GM13976 (cell line): ENCODE data around the gene SKA3.
"Not testable (repeated sequence)": the region's sequence is repeated elsewhere in the genome, so short reads cannot be mapped to it uniquely, and the experiment has no call there.

Experiments used
- DNase-seq: peaks from one replicate; pipeline ENCODE4 v3.0.0; 2012; ENCODE audit warnings: low spot score
- in situ Hi-C: fragments of 300-500 bp; cut with MboI; formaldehyde crosslinking; loops from one replicate; pipeline ENCODE4 v1.12.0; 2022; ENCODE audit warnings: low sequenced_read_pairs, mixed read lengths, inconsistent platforms; ENCODE audit not compliant: unreplicated experiment
- TF ChIP-seq, protein P1 (sequence below): IDR thresholded peaks from 2 replicates; pipeline ENCODE4 v1.5.1; 2012; ENCODE audit warnings: borderline replicate concordance, mild to moderate bottlenecking; ENCODE audit not compliant: insufficient read depth; ENCODE audit errors: extremely low read depth, missing control alignments, control extremely low read depth

Gene SKA3

DNA sequence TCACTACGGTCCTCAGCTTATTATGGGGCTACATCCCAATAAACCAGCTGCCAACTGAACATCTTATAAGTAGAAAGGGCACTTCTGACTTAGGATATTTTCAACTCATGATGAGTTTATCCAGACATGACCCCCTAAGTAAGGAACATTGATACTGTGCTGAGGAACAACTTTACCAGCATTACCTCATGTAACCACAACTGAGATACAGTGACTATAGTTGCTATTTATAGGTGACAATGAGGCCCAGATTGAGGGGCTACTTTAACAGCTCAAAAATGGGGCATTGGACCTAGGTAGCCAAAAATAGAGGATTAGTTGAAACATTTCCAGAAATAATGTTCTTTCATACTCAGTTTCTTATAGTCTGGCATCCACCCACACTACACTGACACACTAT lies 26.8 kb downstream of the SKA3 start:
- peak; percentile 29 for DNase-seq
- TF ChIP-seq, protein P1, sequence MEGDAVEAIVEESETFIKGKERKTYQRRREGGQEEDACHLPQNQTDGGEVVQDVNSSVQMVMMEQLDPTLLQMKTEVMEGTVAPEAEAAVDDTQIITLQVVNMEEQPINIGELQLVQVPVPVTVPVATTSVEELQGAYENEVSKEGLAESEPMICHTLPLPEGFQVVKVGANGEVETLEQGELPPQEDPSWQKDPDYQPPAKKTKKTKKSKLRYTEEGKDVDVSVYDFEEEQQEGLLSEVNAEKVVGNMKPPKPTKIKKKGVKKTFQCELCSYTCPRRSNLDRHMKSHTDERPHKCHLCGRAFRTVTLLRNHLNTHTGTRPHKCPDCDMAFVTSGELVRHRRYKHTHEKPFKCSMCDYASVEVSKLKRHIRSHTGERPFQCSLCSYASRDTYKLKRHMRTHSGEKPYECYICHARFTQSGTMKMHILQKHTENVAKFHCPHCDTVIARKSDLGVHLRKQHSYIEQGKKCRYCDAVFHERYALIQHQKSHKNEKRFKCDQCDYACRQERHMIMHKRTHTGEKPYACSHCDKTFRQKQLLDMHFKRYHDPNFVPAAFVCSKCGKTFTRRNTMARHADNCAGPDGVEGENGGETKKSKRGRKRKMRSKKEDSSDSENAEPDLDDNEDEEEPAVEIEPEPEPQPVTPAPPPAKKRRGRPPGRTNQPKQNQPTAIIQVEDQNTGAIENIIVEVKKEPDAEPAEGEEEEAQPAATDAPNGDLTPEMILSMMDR = no peak
- in situ Hi-C loops = no loop called here

DNA sequence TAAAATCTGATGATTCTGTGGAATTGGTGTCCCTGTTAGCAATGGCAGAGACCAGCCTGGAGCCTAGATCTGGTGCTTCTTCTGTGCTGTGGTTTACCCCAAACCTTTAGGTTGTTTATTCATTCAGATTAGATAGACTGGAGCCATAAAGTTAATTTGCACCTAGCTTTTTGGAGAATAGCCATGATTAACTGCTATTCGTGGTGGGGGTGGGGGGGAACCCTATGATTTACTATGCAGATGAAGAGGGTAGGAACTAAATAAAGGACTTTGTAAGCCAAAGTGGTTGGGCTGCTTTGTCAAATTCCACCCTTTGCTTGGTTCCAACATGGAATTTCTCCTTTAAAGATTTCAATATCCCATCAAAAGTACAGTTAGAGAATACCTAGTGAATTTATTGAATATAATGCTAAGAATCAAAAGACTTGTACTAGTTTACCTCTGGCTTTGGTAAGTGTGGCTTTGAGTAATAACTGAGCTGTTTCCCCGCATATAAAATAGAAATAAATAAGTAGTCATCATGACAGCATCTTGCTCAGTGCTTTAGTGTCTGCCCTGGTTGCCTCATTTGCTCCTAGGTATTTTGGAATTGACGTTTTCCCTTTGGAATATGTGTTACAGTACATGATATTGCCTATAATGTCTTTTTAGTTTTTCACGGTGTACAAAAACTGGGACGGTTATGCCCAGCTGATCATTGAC lies 27.6 kb downstream of the SKA3 start:
- no peak for DNase-seq
- TF ChIP-seq, protein P1 = no peak
- in situ Hi-C loops = no loop called here

DNA sequence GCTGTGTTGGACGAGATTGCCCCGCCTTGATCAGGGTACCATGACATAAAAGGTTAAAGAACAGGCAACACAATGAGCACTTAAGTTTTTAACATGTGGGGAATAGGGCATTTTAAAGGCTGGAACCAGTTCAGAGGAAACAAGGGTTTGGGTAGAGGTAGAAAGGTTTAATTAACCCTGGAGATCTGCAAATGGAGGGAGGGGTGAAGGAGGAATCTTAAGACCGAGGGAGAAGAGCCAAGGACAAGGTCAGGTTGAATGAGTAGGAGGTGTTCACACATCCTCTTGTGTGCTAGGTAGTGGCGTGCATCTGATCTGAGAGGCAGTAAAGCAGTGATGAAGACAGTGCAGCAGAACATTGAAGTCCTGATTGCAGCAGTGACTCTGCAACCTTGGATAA lies 28.5 kb downstream of the SKA3 start:
- in situ Hi-C loops = no loop called here
- TF ChIP-seq, protein P1 = no peak
- no peak for DNase-seq

DNA sequence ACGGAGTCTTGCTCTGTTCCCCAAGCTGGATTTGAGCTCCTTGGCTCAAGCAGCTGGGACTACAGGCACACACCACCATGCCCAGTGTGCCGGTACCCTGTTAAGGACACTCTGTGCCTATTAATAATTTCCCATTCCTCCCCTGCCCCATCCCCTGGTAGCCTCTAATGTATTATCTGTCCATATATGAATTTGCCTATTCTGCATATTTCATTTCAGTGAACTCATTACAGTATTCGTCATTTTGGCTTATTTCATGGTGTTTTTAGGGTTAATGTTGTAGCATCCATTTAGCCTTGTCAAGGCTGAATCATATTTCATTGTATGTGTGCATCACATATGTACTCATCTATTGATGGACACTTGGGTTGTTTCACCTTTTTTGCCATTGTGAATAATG lies 33.6 kb downstream of the SKA3 start:
- TF ChIP-seq, protein P1 = no peak
- in situ Hi-C loops = no loop called here
- DNase-seq = no peak

DNA sequence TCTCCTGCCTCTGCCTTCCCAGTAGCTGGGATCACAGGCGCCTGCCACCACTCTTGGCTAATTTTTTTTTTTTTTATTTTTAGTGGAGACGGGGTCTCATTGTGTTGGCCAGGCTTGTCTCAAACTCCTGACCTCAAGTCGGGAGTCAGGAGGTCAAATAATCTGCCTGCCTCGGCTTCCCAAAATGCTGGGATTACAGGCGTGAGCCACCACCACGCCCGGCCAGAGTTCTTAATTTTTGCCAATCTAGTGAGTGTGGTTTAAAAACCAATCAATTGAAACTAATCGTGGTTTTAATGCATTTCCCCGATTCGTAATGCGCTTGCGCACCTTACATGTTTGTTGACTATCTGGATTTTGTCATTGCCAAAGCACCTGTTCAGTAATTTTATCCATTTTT lies 37.0 kb downstream of the SKA3 start:
- in situ Hi-C loops = no loop called here
- TF ChIP-seq, protein P1 = no peak

DNA sequence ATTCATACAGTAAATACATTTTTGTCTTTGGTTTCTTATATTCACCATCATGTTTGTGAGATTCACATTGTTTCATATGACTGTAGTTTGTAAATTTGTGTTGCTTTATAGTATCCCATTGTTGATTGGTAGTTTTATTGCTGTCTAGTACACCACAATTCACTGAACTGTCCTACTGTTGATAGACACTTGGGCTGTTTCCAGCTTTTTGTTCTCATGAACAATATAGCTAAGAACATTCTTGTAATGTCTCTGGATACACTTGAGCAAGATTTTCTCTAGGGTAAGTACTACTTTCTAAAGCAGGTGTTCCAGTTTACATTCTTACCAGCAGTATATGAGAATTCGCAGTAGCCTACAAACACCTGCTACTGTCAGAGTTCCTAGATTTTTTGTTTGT lies 37.8 kb downstream of the SKA3 start:
- TF ChIP-seq, protein P1 = no peak
- DNase-seq = no peak
- in situ Hi-C loops = no loop called here

More for the DNA sequence above, 37.0 kb downstream of the SKA3 start:
- no peak for DNase-seq

DNA sequence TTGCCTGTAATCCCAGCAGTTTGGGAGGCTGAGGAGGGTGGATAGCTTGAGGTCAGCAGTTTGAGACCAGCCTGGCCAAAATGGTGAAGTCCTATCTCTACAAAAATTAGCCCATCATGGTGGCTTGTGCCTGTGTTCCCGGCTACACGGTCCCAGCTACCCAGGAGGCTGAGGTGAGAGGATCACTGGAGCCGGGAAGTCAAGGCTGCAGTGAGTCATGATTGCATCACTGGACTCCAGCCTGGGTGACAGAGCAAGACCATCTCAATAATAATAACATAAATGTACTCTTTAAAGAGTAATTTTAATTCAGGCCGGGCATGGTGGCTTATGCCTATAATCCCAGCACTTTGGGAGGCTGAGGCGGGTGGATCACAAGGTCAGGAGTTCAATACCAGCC lies 38.7 kb downstream of the SKA3 start:
- TF ChIP-seq, protein P1 = no peak
- no peak for DNase-seq
- in situ Hi-C loops = no loop called here

DNA sequence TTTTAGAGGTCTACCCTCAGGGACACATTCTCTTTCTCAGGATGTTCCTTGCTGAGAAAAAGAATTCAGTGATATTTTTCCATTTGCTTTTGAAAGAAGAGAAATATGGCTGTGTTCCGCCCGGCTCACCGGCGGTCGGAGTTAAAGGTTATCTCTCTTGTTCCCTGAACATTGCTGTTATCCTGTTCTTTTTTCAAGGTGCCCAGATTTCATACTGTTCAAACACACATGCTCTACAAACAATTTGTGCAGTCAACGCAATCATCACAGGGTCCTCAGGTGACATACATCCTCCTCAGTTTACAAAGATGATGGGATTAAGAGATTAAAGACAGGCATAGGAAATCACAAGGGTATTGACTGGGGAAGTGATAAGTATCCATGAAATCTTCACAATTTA lies 40.5 kb downstream of the SKA3 start:
- DNase-seq, in situ Hi-C loops: not testable (repeated sequence)
